Neural progenitor cell (in vitro differentiated cells): ENCODE data around the gene MTR. TPM values are rescaled to one million over a fixed set of nuclear protein-coding genes. Genes with fewer than 3 reads are reported as not detected.
"Not testable (repeated sequence)": the region's sequence is repeated elsewhere in the genome, so short reads cannot be mapped to it uniquely, and the experiment has no call there.

Experiments used
- DNase-seq: peaks from one replicate; pipeline ENCODE4 v3.0.0-alpha.2; 2016; ENCODE audit warnings: low spot score
- H2AFZ ChIP-seq: fragments of 200-600 bp; sonication (generic); replicated peaks from 2 replicates; pipeline ENCODE4 v1.6.1; 2016; ENCODE audit warnings: antibody characterized with exemption
- H3F3A ChIP-seq: fragments of 200-600 bp; sonication (generic); 2 replicates; pipeline ENCODE4 v1.6.1; 2016; ENCODE audit warnings: antibody characterized with exemption, low read depth
- H3K27ac ChIP-seq: fragments of 200-600 bp; sonication (generic); 2 replicates; pipeline ENCODE4 v1.5.1; 2016; ENCODE audit warnings: mild to moderate bottlenecking
- H3K27me3 ChIP-seq: fragments of 200-600 bp; sonication (generic); 2 replicates; pipeline ENCODE4 v1.6.1; 2016; ENCODE audit warnings: mild to moderate bottlenecking, moderate library complexity
- H3K36me3 ChIP-seq: fragments of 200-600 bp; sonication (generic); 2 replicates; pipeline ENCODE4 v1.5.1; 2016
- H3K4me1 ChIP-seq: fragments of 200-600 bp; sonication (generic); 2 replicates; pipeline ENCODE4 v1.6.1; 2016; ENCODE audit warnings: mixed run types
- H3K4me2 ChIP-seq: fragments of 200-600 bp; sonication (generic); 2 replicates; pipeline ENCODE4 v1.6.1; 2016
- H3K4me3 ChIP-seq: fragments of 200-600 bp; sonication (generic); 2 replicates; pipeline ENCODE4 v1.5.1; 2016
- H3K79me2 ChIP-seq: fragments of 200-600 bp; sonication (generic); 2 replicates; pipeline ENCODE4 v1.6.1; 2016; ENCODE audit warnings: low read depth
- H3K9ac ChIP-seq: fragments of 200-600 bp; sonication (generic); 2 replicates; pipeline ENCODE4 v1.6.1; 2016
- H3K9me3 ChIP-seq: fragments of 200-600 bp; sonication (generic); 2 replicates; pipeline ENCODE4 v1.5.1; 2016; ENCODE audit warnings: low read depth
- H4K20me1 ChIP-seq: fragments of 200-600 bp; sonication (generic); 2 replicates; pipeline ENCODE4 v1.6.1; 2016; ENCODE audit warnings: low read depth
- H3K27ac Mint-ChIP-seq: 3 replicates; pipeline ENCODE4 v1.8.0; 2021; ENCODE audit warnings: mixed read lengths
- H3K27me3 Mint-ChIP-seq: 2 replicates; pipeline ENCODE4 v1.8.0; 2022; ENCODE audit warnings: low read depth, mild to moderate bottlenecking, inconsistent platforms, moderate library complexity, mixed read lengths; ENCODE audit not compliant: insufficient read depth
- H3K36me3 Mint-ChIP-seq: 3 replicates; pipeline ENCODE4 v1.8.0; 2021; ENCODE audit warnings: mixed read lengths
- H3K4me1 Mint-ChIP-seq: 3 replicates; pipeline ENCODE4 v1.8.0; 2021; ENCODE audit warnings: mixed read lengths
- H3K4me3 Mint-ChIP-seq: 3 replicates; pipeline ENCODE4 v1.8.0; 2021; ENCODE audit warnings: mild to moderate bottlenecking, moderate library complexity, mixed read lengths
- H3K9me3 Mint-ChIP-seq: 3 replicates; pipeline ENCODE4 v1.8.0; 2020; ENCODE audit warnings: mixed read lengths
- EZH2 ChIP-seq: fragments of 200-600 bp; sonication (generic); IDR thresholded peaks from 2 replicates; pipeline ENCODE4 v1.6.1; 2017; ENCODE audit warnings: antibody characterized with exemption, mild to moderate bottlenecking, moderate library complexity
- EZH2phosphoT487 ChIP-seq: fragments of 200-600 bp; sonication (generic); IDR thresholded peaks from 2 replicates; pipeline ENCODE4 v1.6.1; 2017; ENCODE audit warnings: antibody characterized with exemption
- total RNA-seq: library from RNA; depleted of rRNA; stranded (reverse); fragments of >200 nt; gene quantifications from 2 replicates; pipeline ENCODE4 v1.2.3, GENCODE V29; 2015; ENCODE audit warnings: low replicate concordance
- TF ChIP-seq, protein P1 (sequence below): fragments of 200-600 bp; sonication (generic); IDR thresholded peaks from 2 replicates; pipeline ENCODE4 v1.5.1; 2017; ENCODE audit warnings: antibody characterized with exemption, mild to moderate bottlenecking

Gene MTR
- total RNA-seq, 1 donor from 2014 or later, result 27.3 TPM

DNA sequence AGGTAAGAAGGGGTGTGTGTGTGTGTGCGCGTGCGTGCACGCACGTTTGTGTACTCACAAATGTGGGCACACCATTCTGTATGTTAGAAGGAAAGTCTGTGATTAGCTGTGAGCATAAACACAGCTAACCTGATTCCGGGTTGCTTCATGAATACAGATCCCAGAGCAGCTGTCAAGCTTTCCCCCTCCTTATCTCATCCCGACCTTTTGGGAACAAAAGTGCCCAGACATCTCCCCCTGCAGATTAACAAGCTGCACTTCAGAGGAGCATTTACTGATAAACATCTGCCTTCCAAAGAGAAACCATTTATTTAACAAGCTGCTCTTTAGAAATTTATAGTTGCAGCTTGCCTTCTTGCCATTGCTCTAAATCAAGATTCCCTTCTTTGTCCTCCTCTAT, 112.1 kb downstream of the MTR start:
- Histone ChIP-seq H3K4me3 (no peak overlapping the region), H3K9me3 (no peaks in the 10 kb centered on the region), H4K20me1 (no peaks in the 10 kb centered on the region), H3K4me2 (no peak overlapping the region), H3F3A (no peaks in the 10 kb centered on the region), H3K36me3 (no peaks in the 10 kb centered on the region), H3K27ac (no peak overlapping the region), H3K27me3 (no peaks in the 10 kb centered on the region), H3K79me2 (no peaks in the 10 kb centered on the region), H3K9ac (no peak overlapping the region), H3K4me1 (no peaks in the 10 kb centered on the region), H2AFZ (no peak overlapping the region)
- peak; percentile 24 for DNase-seq
- H3K36me3 Mint-ChIP-seq, result peaks cover 2% of the 10 kb centered on the region
- H3K4me1 Mint-ChIP-seq, result no peaks in the 10 kb centered on the region
- H3K27ac Mint-ChIP-seq, result no peak overlapping the region
- TF ChIP-seq EZH2phosphoT487, result no peak
- TF ChIP-seq, protein P1, sequence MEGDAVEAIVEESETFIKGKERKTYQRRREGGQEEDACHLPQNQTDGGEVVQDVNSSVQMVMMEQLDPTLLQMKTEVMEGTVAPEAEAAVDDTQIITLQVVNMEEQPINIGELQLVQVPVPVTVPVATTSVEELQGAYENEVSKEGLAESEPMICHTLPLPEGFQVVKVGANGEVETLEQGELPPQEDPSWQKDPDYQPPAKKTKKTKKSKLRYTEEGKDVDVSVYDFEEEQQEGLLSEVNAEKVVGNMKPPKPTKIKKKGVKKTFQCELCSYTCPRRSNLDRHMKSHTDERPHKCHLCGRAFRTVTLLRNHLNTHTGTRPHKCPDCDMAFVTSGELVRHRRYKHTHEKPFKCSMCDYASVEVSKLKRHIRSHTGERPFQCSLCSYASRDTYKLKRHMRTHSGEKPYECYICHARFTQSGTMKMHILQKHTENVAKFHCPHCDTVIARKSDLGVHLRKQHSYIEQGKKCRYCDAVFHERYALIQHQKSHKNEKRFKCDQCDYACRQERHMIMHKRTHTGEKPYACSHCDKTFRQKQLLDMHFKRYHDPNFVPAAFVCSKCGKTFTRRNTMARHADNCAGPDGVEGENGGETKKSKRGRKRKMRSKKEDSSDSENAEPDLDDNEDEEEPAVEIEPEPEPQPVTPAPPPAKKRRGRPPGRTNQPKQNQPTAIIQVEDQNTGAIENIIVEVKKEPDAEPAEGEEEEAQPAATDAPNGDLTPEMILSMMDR, result peak; percentile 13
- peaks cover 2% of the 10 kb centered on the region for H3K27me3 Mint-ChIP-seq
- peaks cover 6% of the 10 kb centered on the region for H3K9me3 Mint-ChIP-seq
- H3K4me3 Mint-ChIP-seq, result no peak overlapping the region

DNA sequence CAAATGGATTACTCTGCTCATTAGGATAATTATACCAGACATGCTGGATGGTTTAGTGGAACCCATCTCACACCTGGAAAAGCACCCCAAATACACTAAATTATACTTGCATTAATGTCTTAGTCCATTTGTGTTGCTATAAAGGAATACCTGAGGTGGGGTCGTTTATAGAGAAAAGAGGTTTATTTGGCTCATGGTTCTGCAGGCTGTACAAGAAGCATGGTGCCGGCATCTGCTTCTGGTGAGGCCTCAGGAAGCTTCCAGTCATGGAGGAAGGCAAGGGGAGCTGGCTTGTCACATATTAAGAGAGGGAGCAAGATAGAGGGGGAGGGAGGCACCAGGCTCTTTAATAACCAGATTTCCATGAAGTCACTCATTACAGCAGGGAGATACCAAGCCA, 113.6 kb downstream of the MTR start:
- H3K79me2 ChIP-seq, result no peaks in the 10 kb centered on the region
- H3K27me3 ChIP-seq, result no peaks in the 10 kb centered on the region
- H4K20me1 ChIP-seq, result no peaks in the 10 kb centered on the region
- H3K36me3 ChIP-seq, result no peaks in the 10 kb centered on the region
- Mint-ChIP-seq H3K4me3 (no peak overlapping the region), H3K9me3 (peaks cover 6% of the 10 kb centered on the region), H3K27ac (no peak overlapping the region), H3K36me3 (no peaks in the 10 kb centered on the region), H3K4me1 (no peaks in the 10 kb centered on the region), H3K27me3 (peaks cover 3% of the 10 kb centered on the region)
- DNase-seq, result no peak
- TF ChIP-seq EZH2 (no peak), EZH2phosphoT487 (no peak)
- TF ChIP-seq, protein P1, result no peak
- H3K9me3 ChIP-seq, result no peaks in the 10 kb centered on the region
- H3K27ac ChIP-seq, result no peak overlapping the region
- H3K9ac ChIP-seq, result no peak overlapping the region
- no peak overlapping the region for H3K4me3 ChIP-seq
- H3F3A ChIP-seq, result no peaks in the 10 kb centered on the region
- H3K4me2 ChIP-seq, result no peak overlapping the region
- no peak overlapping the region for H2AFZ ChIP-seq
- H3K4me1 ChIP-seq, result no peaks in the 10 kb centered on the region

DNA sequence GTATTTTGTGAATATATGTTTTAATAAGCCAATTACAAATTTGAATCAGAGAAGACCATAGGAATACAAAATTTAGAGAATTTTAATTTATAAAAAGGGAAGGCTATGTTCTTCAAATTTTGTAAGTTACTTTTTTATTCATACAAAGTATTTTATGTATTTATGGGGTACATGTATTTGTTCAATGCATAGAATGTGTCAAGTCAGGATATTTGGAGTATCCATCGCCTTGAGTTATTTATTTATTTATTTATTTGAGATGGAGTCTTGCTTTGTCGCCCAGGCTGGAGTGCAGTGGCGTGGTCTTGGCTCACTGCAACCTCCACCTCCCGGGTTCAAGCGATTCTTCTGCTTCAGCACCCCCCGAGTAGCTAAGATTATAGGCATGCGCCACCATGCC, 116.0 kb downstream of the MTR start:
- not testable (repeated sequence) for H3K27me3 ChIP-seq, H3K27ac Mint-ChIP-seq, H3K4me3 Mint-ChIP-seq, H3K79me2 ChIP-seq, H3K27me3 Mint-ChIP-seq, H3K4me2 ChIP-seq, H3K36me3 Mint-ChIP-seq, H3K27ac ChIP-seq, H3K4me1 Mint-ChIP-seq, H3K9me3 ChIP-seq, H3K4me1 ChIP-seq, H2AFZ ChIP-seq, H3K9ac ChIP-seq, H3K4me3 ChIP-seq, DNase-seq, H3F3A ChIP-seq, H4K20me1 ChIP-seq, H3K36me3 ChIP-seq
- peaks cover 10% of the 10 kb centered on the region for H3K9me3 Mint-ChIP-seq

DNA sequence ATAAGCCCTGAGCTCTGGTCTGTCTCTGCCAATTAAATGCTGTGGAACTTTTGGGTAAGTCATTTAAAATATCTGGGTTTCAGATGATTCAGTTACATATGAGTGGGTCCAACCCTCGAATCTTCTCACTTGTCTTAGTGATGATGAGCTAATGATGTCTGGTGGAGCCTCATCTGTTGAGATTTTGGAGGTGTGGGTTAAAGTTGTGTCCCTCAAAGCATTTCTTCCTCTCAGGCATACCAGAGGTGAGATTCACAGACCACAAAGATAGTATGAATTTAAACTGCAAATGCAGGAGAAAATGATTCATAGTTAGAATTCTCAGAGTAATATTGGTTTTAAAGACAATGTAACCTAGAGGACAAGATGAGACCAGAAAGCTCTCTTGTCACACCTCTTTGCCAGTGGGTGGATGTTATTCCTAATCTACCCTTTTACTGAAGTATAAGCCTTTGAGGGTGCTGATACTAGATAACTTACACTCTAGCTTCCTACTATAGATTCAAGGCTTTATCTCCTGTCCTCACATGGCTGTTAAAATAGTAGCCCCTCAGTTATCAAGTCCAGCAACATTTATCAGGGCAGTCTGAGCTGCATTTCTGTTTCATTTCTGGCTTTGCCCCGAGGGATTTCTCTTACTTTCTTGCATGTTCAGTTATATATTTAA, 118.4 kb downstream of the MTR start:
- no peak overlapping the region for H3K4me2 ChIP-seq
- Mint-ChIP-seq H3K4me3 (no peak overlapping the region), H3K4me1 (no peaks in the 10 kb centered on the region), H3K27ac (no peak overlapping the region), H3K9me3 (peaks cover 22% of the 10 kb centered on the region), H3K36me3 (peaks cover 6% of the 10 kb centered on the region), H3K27me3 (peaks cover 2% of the 10 kb centered on the region)
- no peaks in the 10 kb centered on the region for H3K79me2 ChIP-seq
- H4K20me1 ChIP-seq, result no peaks in the 10 kb centered on the region
- H3K9ac ChIP-seq, result no peak overlapping the region
- no peaks in the 10 kb centered on the region for H3K27me3 ChIP-seq
- no peaks in the 10 kb centered on the region for H3K4me1 ChIP-seq
- no peak overlapping the region for H2AFZ ChIP-seq
- H3K36me3 ChIP-seq, result peaks cover 8% of the 10 kb centered on the region
- no peak for DNase-seq
- no peak overlapping the region for H3K4me3 ChIP-seq
- peaks cover 7% of the 10 kb centered on the region for H3K9me3 ChIP-seq
- no peaks in the 10 kb centered on the region for H3F3A ChIP-seq
- no peak overlapping the region for H3K27ac ChIP-seq
- TF ChIP-seq, protein P1, result no peak
- no peak for TF ChIP-seq EZH2phosphoT487
